Keratinocyte (primary cell): ENCODE data around the gene MRPS27. TPM values are rescaled to one million over a fixed set of nuclear protein-coding genes. Genes with fewer than 3 reads are reported as not detected.

Experiments
- DNase-seq: peaks from one replicate; pipeline ENCODE4 v3.0.0-alpha.2; 2011; ENCODE audit warnings: low read depth, missing footprints, low spot score
- FAIRE-seq: peaks from 2 replicates; lab custom pipeline; 2011; peaks lifted over from hg19 to GRCh38; lab: Jason Lieb, UNC
- H2AFZ ChIP-seq: 2 replicates; pipeline ENCODE4 v1.6.0; 2012; ENCODE audit warnings: low read length, control low read depth, inconsistent platforms; ENCODE audit not compliant: control insufficient read depth
- H3K27ac ChIP-seq: 2 replicates; pipeline ENCODE4 v1.5.1; 2011; ENCODE audit warnings: low read length; ENCODE audit not compliant: control insufficient read depth, insufficient read depth
- H3K27me3 ChIP-seq: 3 replicates; pipeline ENCODE4 v1.6.0; 2011; ENCODE audit warnings: low read length; ENCODE audit not compliant: control insufficient read depth, insufficient read depth; ENCODE audit errors: extremely low read depth
- H3K36me3 ChIP-seq, 2 experiments: 2 replicates in 1 of 2; 3 replicates in 1 of 2; pipeline ENCODE4 v1.5.1; 2011; ENCODE audit warnings: low read length in 2 of 2, mild to moderate bottlenecking in 1 of 2; ENCODE audit not compliant: control insufficient read depth in 2 of 2, insufficient read depth in 2 of 2; ENCODE audit errors: extremely low read depth in 1 of 2
- H3K4me1 ChIP-seq: 3 replicates; pipeline ENCODE4 v1.5.1; 2011; ENCODE audit warnings: low read length; ENCODE audit not compliant: control insufficient read depth, insufficient read depth; ENCODE audit errors: extremely low read depth
- H3K4me2 ChIP-seq: 3 replicates; pipeline ENCODE4 v1.6.0; 2011; ENCODE audit warnings: low read depth, low read length; ENCODE audit not compliant: control insufficient read depth, insufficient read depth; ENCODE audit errors: extremely low read depth
- H3K4me3 ChIP-seq, 3 experiments: fragments of 200-600 bp in 1 of 3; sonication (generic) in 1 of 3; 2 replicates in 2 of 3; 3 replicates in 1 of 3; pipeline ENCODE4 v1.5.1; 2011 to 2016; ENCODE audit warnings: low read length in 3 of 3, mild to moderate bottlenecking in 3 of 3, control low read depth in 2 of 3, inconsistent platforms in 1 of 3, low read depth in 1 of 3, mixed read lengths in 1 of 3, mixed run types in 1 of 3, moderate library complexity in 1 of 3; ENCODE audit not compliant: control insufficient read depth in 2 of 3, insufficient read depth in 2 of 3; ENCODE audit errors: extremely low read depth in 1 of 3
- H3K79me2 ChIP-seq: 2 replicates; pipeline ENCODE4 v1.6.0; 2012; ENCODE audit warnings: low read length; ENCODE audit not compliant: control insufficient read depth, insufficient read depth
- H3K9ac ChIP-seq: 3 replicates; pipeline ENCODE4 v1.6.0; 2011; ENCODE audit warnings: low read length; ENCODE audit not compliant: control insufficient read depth, insufficient read depth; ENCODE audit errors: extremely low read depth
- H3K9me1 ChIP-seq: 3 replicates; pipeline ENCODE4 v1.6.0; 2011; ENCODE audit warnings: low read length; ENCODE audit not compliant: control insufficient read depth, insufficient read depth; ENCODE audit errors: extremely low read depth
- H3K9me3 ChIP-seq: 2 replicates; pipeline ENCODE4 v1.5.1; 2012; ENCODE audit warnings: low read depth, low read length; ENCODE audit not compliant: control insufficient read depth
- H4K20me1 ChIP-seq: 3 replicates; pipeline ENCODE4 v1.6.0; 2011; ENCODE audit warnings: low read length; ENCODE audit not compliant: control insufficient read depth, insufficient read depth; ENCODE audit errors: extremely low read depth
- CTCF ChIP-seq, 3 experiments: IDR thresholded peaks in 1 of 3; conservative IDR thresholded peaks in 1 of 3; optimal IDR thresholded peaks in 1 of 3; 2 replicates in 2 of 3; 3 replicates in 1 of 3; pipeline versions ENCODE3 to v1.5.1; 2011; ENCODE audit warnings: low read length in 3 of 3, mild to moderate bottlenecking in 3 of 3, moderate library complexity in 2 of 3, control low read depth in 1 of 3, inconsistent platforms in 1 of 3; ENCODE audit not compliant: insufficient read depth in 2 of 3; ENCODE audit errors: extremely low read depth in 1 of 3
- EZH2 ChIP-seq: IDR thresholded peaks from one replicate; pipeline ENCODE4 v1.6.1; 2012; ENCODE audit warnings: inconsistent platforms, mild to moderate bottlenecking, low read length, moderate library complexity
- dilution Hi-C: fragments of 300-500 bp; cut with MboI; formaldehyde crosslinking; loops from one replicate; pipeline ENCODE4 v1.7.0; 2020; ENCODE audit warnings: low sequenced_read_pairs; ENCODE audit not compliant: extremely low pct_ligation_motif_present
- polyA plus RNA-seq, 5 experiments: library from polyadenylated mRNA; depleted of rRNA in 3 of 5; stranded (reverse) in 3 of 5; stranded (forward) in 1 of 5; unstranded in 1 of 5; fragments of >200 nt; gene quantifications; 1 replicate in 1 of 5; 2 replicates in 3 of 5; 3 replicates in 1 of 5; pipeline versions ENCODE4 v1.2.1 to v1.2.3, GENCODE V29; 2011 to 2012; ENCODE audit warnings: missing spikeins in 2 of 5, low read depth in 1 of 5, low replicate concordance in 1 of 5

Gene MRPS27
- polyA plus RNA-seq, 1 donor (not counting 4 experiments of a cell fraction or from before 2014, with no cell fraction given) = 98.7 TPM

GRCh38 chr5:72246954-72247442, 73.0 kb downstream of the MRPS27 start:
- Histone ChIP-seq H3K9ac (no peak overlapping the region), H2AFZ (no peak overlapping the region), H3K4me3 (no peak overlapping the region), H3K27me3 (no peaks in the 10 kb centered on the region), H3K9me3 (no peaks in the 10 kb centered on the region), H3K4me1 (peaks cover 14% of the 10 kb centered on the region), H3K4me2 (no peak overlapping the region), H3K79me2 (peaks cover 12% of the 10 kb centered on the region), H4K20me1 (no peaks in the 10 kb centered on the region), H3K27ac (no peak overlapping the region), H3K36me3 (no peaks in the 10 kb centered on the region), H3K9me1 (no peaks in the 10 kb centered on the region)
- TF ChIP-seq EZH2 (no peak), CTCF (optimal IDR thresholded peaks at IDR 0.05 in 1 of 3, IDR thresholded peaks at IDR 0.05 in 1 of 3, conservative IDR thresholded peaks at IDR 0.05 in 1 of 3; ENCODE audit: extremely low read depth in 1 of 3, insufficient read depth in 2 of 3, low read length in 3 of 3) (no peak)
- no peak for DNase-seq
- peak; percentile 71 for FAIRE-seq
- dilution Hi-C loops = no loop called here

GRCh38 chr5:72245951-72246532, 74.0 kb downstream of the MRPS27 start:
- dilution Hi-C loops = no loop called here
- Histone ChIP-seq H3K9me3 (no peaks in the 10 kb centered on the region), H3K27me3 (no peaks in the 10 kb centered on the region), H4K20me1 (no peaks in the 10 kb centered on the region), H3K36me3 (no peaks in the 10 kb centered on the region), H2AFZ (no peak overlapping the region), H3K27ac (no peak overlapping the region), H3K4me1 (peaks cover 14% of the 10 kb centered on the region), H3K9me1 (no peaks in the 10 kb centered on the region), H3K9ac (no peak overlapping the region), H3K4me3 (no peak overlapping the region), H3K79me2 (peaks cover 12% of the 10 kb centered on the region), H3K4me2 (no peak overlapping the region)
- peak; percentile 76 for FAIRE-seq
- TF ChIP-seq EZH2 (no peak), CTCF (optimal IDR thresholded peaks at IDR 0.05 in 1 of 3, IDR thresholded peaks at IDR 0.05 in 1 of 3, conservative IDR thresholded peaks at IDR 0.05 in 1 of 3; ENCODE audit: extremely low read depth in 1 of 3, insufficient read depth in 2 of 3, low read length in 3 of 3) (peak in 1 of 3 experiments; percentile 37)
- no peak for DNase-seq
